ENCODE data around the gene NR2F6.

DNA sequence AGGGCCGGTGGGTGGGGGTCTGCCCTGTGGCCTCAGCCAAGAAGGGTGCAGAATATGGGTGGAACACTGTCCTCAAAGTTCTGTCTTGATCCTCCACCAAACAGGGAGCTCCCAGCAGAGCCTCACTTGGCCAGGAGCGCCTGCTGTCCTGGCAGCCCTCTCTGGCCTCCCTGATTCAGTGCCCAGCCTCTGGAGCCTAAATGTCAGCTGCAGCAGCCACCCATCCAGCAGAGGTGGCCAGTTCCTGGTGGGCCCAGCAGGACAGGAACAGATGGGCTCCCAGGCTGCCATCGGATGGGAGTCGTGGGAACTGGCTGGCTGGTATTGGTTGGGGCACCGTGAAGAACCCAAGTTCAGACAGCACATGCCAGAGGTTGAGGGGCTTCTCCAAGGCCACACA, 32.4 kb downstream of the NR2F6 start:
- TF ChIP-seq, protein P1, sequence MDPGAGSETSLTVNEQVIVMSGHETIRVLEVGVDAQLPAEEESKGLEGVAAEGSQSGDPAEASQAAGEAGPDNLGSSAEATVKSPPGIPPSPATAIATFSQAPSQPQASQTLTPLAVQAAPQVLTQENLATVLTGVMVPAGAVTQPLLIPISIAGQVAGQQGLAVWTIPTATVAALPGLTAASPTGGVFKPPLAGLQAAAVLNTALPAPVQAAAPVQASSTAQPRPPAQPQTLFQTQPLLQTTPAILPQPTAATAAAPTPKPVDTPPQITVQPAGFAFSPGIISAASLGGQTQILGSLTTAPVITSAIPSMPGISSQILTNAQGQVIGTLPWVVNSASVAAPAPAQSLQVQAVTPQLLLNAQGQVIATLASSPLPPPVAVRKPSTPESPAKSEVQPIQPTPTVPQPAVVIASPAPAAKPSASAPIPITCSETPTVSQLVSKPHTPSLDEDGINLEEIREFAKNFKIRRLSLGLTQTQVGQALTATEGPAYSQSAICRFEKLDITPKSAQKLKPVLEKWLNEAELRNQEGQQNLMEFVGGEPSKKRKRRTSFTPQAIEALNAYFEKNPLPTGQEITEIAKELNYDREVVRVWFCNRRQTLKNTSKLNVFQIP (CRISPR knock-in tag; IDR thresholded peaks at IDR 0.05; ENCODE audit: borderline replicate concordance, low read depth) = no peak
- TF ChIP-seq TOX (CRISPR knock-in tag; IDR thresholded peaks at IDR 0.05; ENCODE audit: borderline replicate concordance) = no peak
- TF ChIP-seq, protein P2, sequence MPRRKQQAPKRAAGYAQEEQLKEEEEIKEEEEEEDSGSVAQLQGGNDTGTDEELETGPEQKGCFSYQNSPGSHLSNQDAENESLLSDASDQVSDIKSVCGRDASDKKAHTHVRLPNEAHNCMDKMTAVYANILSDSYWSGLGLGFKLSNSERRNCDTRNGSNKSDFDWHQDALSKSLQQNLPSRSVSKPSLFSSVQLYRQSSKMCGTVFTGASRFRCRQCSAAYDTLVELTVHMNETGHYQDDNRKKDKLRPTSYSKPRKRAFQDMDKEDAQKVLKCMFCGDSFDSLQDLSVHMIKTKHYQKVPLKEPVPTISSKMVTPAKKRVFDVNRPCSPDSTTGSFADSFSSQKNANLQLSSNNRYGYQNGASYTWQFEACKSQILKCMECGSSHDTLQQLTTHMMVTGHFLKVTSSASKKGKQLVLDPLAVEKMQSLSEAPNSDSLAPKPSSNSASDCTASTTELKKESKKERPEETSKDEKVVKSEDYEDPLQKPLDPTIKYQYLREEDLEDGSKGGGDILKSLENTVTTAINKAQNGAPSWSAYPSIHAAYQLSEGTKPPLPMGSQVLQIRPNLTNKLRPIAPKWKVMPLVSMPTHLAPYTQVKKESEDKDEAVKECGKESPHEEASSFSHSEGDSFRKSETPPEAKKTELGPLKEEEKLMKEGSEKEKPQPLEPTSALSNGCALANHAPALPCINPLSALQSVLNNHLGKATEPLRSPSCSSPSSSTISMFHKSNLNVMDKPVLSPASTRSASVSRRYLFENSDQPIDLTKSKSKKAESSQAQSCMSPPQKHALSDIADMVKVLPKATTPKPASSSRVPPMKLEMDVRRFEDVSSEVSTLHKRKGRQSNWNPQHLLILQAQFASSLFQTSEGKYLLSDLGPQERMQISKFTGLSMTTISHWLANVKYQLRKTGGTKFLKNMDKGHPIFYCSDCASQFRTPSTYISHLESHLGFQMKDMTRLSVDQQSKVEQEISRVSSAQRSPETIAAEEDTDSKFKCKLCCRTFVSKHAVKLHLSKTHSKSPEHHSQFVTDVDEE (CRISPR knock-in tag; IDR thresholded peaks at IDR 0.05) = no peak
- no peak for TF ChIP-seq BACH2 (CRISPR knock-in tag; IDR thresholded peaks at IDR 0.05; ENCODE audit: borderline replicate concordance)
- no peak for TF ChIP-seq RARB (CRISPR knock-in tag; IDR thresholded peaks at IDR 0.05)
- no peak for TF ChIP-seq ARNTL (CRISPR knock-in tag; IDR thresholded peaks at IDR 0.05; ENCODE audit: borderline replicate concordance, low read depth)
- TF ChIP-seq ZNF565 (CRISPR knock-in tag; conservative IDR thresholded peaks at IDR 0.05; ENCODE audit: low read depth) = no peak
- TF ChIP-seq, protein P3, sequence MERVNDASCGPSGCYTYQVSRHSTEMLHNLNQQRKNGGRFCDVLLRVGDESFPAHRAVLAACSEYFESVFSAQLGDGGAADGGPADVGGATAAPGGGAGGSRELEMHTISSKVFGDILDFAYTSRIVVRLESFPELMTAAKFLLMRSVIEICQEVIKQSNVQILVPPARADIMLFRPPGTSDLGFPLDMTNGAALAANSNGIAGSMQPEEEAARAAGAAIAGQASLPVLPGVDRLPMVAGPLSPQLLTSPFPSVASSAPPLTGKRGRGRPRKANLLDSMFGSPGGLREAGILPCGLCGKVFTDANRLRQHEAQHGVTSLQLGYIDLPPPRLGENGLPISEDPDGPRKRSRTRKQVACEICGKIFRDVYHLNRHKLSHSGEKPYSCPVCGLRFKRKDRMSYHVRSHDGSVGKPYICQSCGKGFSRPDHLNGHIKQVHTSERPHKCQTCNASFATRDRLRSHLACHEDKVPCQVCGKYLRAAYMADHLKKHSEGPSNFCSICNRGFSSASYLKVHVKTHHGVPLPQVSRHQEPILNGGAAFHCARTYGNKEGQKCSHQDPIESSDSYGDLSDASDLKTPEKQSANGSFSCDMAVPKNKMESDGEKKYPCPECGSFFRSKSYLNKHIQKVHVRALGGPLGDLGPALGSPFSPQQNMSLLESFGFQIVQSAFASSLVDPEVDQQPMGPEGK (CRISPR knock-in tag; IDR thresholded peaks at IDR 0.05; ENCODE audit: borderline replicate concordance) = no peak
- TF ChIP-seq ZFP3 (CRISPR knock-in tag; IDR thresholded peaks at IDR 0.05) = no peak
- TF ChIP-seq, protein P4, sequence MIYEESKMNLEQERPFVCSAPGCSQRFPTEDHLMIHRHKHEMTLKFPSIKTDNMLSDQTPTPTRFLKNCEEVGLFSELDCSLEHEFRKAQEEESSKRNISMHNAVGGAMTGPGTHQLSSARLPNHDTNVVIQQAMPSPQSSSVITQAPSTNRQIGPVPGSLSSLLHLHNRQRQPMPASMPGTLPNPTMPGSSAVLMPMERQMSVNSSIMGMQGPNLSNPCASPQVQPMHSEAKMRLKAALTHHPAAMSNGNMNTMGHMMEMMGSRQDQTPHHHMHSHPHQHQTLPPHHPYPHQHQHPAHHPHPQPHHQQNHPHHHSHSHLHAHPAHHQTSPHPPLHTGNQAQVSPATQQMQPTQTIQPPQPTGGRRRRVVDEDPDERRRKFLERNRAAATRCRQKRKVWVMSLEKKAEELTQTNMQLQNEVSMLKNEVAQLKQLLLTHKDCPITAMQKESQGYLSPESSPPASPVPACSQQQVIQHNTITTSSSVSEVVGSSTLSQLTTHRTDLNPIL (CRISPR knock-in tag; IDR thresholded peaks at IDR 0.05; ENCODE audit: low read depth) = no peak
- no peak for TF ChIP-seq ISL1 (CRISPR knock-in tag; IDR thresholded peaks at IDR 0.05)
- no peak for TF ChIP-seq ZFP30 (CRISPR knock-in tag; IDR thresholded peaks at IDR 0.05)
